CD14-positive monocyte (primary cell): ENCODE results near the gene FGFR3. TPM values are rescaled to one million over a fixed set of nuclear protein-coding genes. Genes with fewer than 3 reads are reported as not detected.
A peak's percentile ranks its signal among the peaks of the same experiment; 100 is the strongest.

Experiments
- DNase-seq, 3 donors: peaks; one replicate each; pipeline ENCODE4 v3.0.0-alpha.2; 2011 to 2022
- H2AFZ ChIP-seq: 2 replicates; pipeline ENCODE4 v1.6.0; 2012; ENCODE audit warnings: mild to moderate bottlenecking, low read depth, low read length, inconsistent platforms; ENCODE audit not compliant: insufficient read depth, poor library complexity, severe bottlenecking
- H3K27ac ChIP-seq, 2 donors: 1 replicate in 1 of 2; 2 replicates in 1 of 2; pipeline ENCODE4 v1.5.1; 2012 to 2013; ENCODE audit warnings: low read length in 2 of 2, control low read depth in 1 of 2, inconsistent platforms in 1 of 2, low read depth in 1 of 2, mild to moderate bottlenecking in 1 of 2
- H3K27me3 ChIP-seq, 2 donors: one replicate each; pipeline versions ENCODE4 v1.6.0 to v1.6.1; 2011 to 2013; ENCODE audit warnings: low read length in 2 of 2; ENCODE audit not compliant: control insufficient read depth in 2 of 2, insufficient read depth in 2 of 2
- H3K36me3 ChIP-seq, 2 donors: replicated peaks in 1 of 2; 1 replicate in 1 of 2; 2 replicates in 1 of 2; pipeline versions ENCODE4 v1.5.1 to v1.6.1; 2012 to 2013; ENCODE audit warnings: low read length in 2 of 2, control low read depth in 1 of 2, inconsistent platforms in 1 of 2, mild to moderate bottlenecking in 1 of 2; ENCODE audit not compliant: insufficient read depth in 2 of 2, control insufficient read depth in 1 of 2
- H3K4me1 ChIP-seq, 2 donors: 1 replicate in 1 of 2; 2 replicates in 1 of 2; pipeline versions ENCODE4 v1.5.1 to v1.6.1; 2012 to 2013; ENCODE audit warnings: low read length in 2 of 2, control low read depth in 1 of 2, inconsistent platforms in 1 of 2, mild to moderate bottlenecking in 1 of 2, moderate library complexity in 1 of 2; ENCODE audit not compliant: insufficient read depth in 2 of 2, control insufficient read depth in 1 of 2
- H3K4me2 ChIP-seq: replicated peaks from 2 replicates; pipeline ENCODE3; 2012; ENCODE audit warnings: low read length, moderate library complexity, mild to moderate bottlenecking; ENCODE audit not compliant: poor library complexity, severe bottlenecking; ENCODE audit errors: extremely low read depth
- H3K4me3 ChIP-seq, 3 experiments: fragments of 200-600 bp in 1 of 3; sonication (generic) in 1 of 3; replicated peaks in 1 of 3; 1 replicate in 2 of 3; 2 replicates in 1 of 3; pipeline ENCODE4 v1.5.1; 2011 to 2013; ENCODE audit warnings: low read length in 3 of 3, mild to moderate bottlenecking in 3 of 3, control low read depth in 2 of 3, low read depth in 2 of 3, inconsistent platforms in 1 of 3, moderate library complexity in 1 of 3
- H3K79me2 ChIP-seq: 2 replicates; pipeline ENCODE4 v1.6.0; 2012; ENCODE audit warnings: mild to moderate bottlenecking, control low read depth, inconsistent platforms, low read length, moderate library complexity; ENCODE audit not compliant: insufficient read depth
- H3K9ac ChIP-seq: 2 replicates; pipeline ENCODE4 v1.6.0; 2017; ENCODE audit warnings: low read length, mild to moderate bottlenecking; ENCODE audit not compliant: insufficient read depth, poor library complexity, severe bottlenecking
- H3K9me3 ChIP-seq, 2 donors: replicated peaks in 1 of 2; 1 replicate in 1 of 2; 2 replicates in 1 of 2; pipeline versions ENCODE4 v1.5.1 to v1.6.1; 2012 to 2013; ENCODE audit warnings: low read length in 2 of 2, control low read depth in 1 of 2; ENCODE audit not compliant: control insufficient read depth in 1 of 2, insufficient read depth in 1 of 2
- H4K20me1 ChIP-seq: 2 replicates; pipeline ENCODE4 v1.6.0; 2012; ENCODE audit warnings: mild to moderate bottlenecking, low read length, control low read depth, moderate library complexity; ENCODE audit not compliant: insufficient read depth
- H3K27ac Mint-ChIP-seq, 7 donors: one replicate each; pipeline ENCODE4 v1.8.0; 2020; ENCODE audit warnings: mild to moderate bottlenecking in 7 of 7, mixed read lengths in 7 of 7, moderate library complexity in 6 of 7, inconsistent platforms in 2 of 7
- H3K27me3 Mint-ChIP-seq, 3 donors: one replicate each; pipeline ENCODE4 v1.8.0; 2021 to 2022; ENCODE audit warnings: low read depth in 3 of 3, mild to moderate bottlenecking in 3 of 3, mixed read lengths in 3 of 3, moderate library complexity in 3 of 3, inconsistent platforms in 1 of 3
- H3K36me3 Mint-ChIP-seq, 2 donors: one replicate each; pipeline ENCODE4 v1.8.0; 2020; ENCODE audit warnings: mixed read lengths in 2 of 2, inconsistent platforms in 1 of 2, mild to moderate bottlenecking in 1 of 2
- H3K4me1 Mint-ChIP-seq: one replicate; pipeline ENCODE4 v1.8.0; 2020; ENCODE audit warnings: mild to moderate bottlenecking, mixed read lengths
- H3K4me3 Mint-ChIP-seq, 2 donors: one replicate each; pipeline ENCODE4 v1.8.0; 2020; ENCODE audit warnings: mild to moderate bottlenecking in 2 of 2, mixed read lengths in 2 of 2, moderate library complexity in 1 of 2
- H3K9me3 Mint-ChIP-seq, 7 donors: one replicate each; pipeline ENCODE4 v1.8.0; 2020 to 2022; ENCODE audit warnings: mixed read lengths in 7 of 7, mild to moderate bottlenecking in 6 of 7, moderate library complexity in 6 of 7, inconsistent platforms in 2 of 7
- WGBS: methylation state at CpG from one replicate; pipeline ENCODE4 v1.1.5; 2013; ENCODE audit warnings: missing lambda C conversion rate; ENCODE audit not compliant: insufficient coverage; 5-methylcytosine and 5-hydroxymethylcytosine counted together
- intact Hi-C, 2 donors: fragments of 100-400 bp; cut with micrococcal nuclease; formaldehyde crosslinking; loops; one replicate each; pipeline versions ENCODE4 v1.15.0 to v1.15.1; 2023
- polyA minus RNA-seq: library from RNA; depleted of rRNA, polyadenylated mRNA; stranded (reverse); fragments of >200 nt; gene quantifications from 2 replicates; pipeline ENCODE4 v1.2.3, GENCODE V29; 2012
- polyA plus RNA-seq, 3 donors: library from polyadenylated mRNA; depleted of rRNA in 1 of 3; unstranded in 2 of 3; stranded (reverse) in 1 of 3; fragments of 300-500 nt in 2 of 3; fragments of >200 nt in 1 of 3; fragmentation: Illumina TruSeq in 2 of 3; gene quantifications; 1 replicate in 2 of 3; 2 replicates in 1 of 3; pipeline ENCODE4 v1.2.3, GENCODE V29; 2012 to 2021
- total RNA-seq, 12 experiments: library from RNA in 1 of 12; stranded (reverse) in 1 of 12; fragments of 120-200 nt in 1 of 12; gene quantifications; one replicate each; pipeline ENCODE4 v1.2.4 and lab custom pipeline; 2013 to 2026; ENCODE audit warnings: mixed read lengths in 6 of 12, inconsistent platforms in 1 of 12
- TF ChIP-seq, protein P1 (sequence below): fragments of 200-600 bp; IDR thresholded peaks from one replicate; pipeline ENCODE4 v1.8.0; 2022; ENCODE audit warnings: antibody characterized with exemption, mild to moderate bottlenecking

FGFR3 gene
- not detected for total RNA-seq (2013)
- polyA plus RNA-seq = under 1 TPM in 1 of 3 donors, not detected in 2; 0.07 TPM
- 0.40 and 1.7 TPM in 2 replicates for polyA minus RNA-seq
- total RNA-seq (lab: John Stamatoyannopoulos, UW) = 0 to 0.70 (median 0.12) reads per million in 11 experiments

DNA sequence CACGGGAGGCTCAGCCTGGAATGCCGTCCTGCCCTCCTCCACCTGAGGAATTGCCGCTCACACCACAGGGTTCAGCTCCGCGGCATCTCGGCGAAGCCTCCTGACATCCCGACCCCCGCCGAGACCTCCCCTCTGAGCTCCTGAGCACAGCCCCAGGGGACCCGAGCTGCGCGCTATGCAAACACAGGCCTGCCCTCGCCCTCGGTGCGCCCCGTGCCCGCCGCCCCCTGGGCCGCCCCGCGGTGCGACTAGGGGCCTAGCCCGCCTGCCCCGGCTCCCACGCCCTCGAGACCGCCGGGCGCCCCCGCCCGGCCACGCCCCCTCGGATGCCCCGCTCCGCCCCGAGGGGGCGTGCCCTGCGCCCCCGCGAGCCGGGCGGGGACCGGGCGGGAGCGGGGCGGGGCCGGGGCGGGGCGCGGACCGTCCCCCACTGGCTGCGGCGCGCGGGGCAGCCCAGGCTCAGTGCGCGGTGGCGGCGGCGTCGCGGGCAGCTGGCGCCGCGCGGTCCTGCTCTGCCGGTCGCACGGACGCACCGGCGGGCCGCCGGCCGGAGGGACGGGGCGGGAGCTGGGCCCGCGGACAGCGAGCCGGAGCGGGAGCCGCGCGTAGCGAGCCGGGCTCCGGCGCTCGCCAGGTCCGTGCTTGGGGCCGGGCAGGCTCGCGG is at the start of gene FGFR3:
Gene FGFR3, plus strand, starts transcription at position 462 of the 664 bp plus-strand sequence. CDS start 642 bp downstream, outside the sequence.
- 1% methylated on average over 94 of the region's 95 CpGs for WGBS
- Mint-ChIP-seq H3K9me3 (peaks cover 0 to 5% (median 3%) of the 10 kb centered on the region in 7 donors), H3K36me3 (no peaks in the 10 kb centered on the region), H3K27me3 (peaks cover 44 to 66% (median 47%) of the 10 kb centered on the region in 3 donors), H3K4me1 (peaks cover 2% of the 10 kb centered on the region), H3K27ac (no peak within 1 kb of the TSS), H3K4me3 (peak within 1 kb of the TSS; percentile 27 to 70)
- intact Hi-C loops = no loop called here
- peaks cover 16 to 56% of the 10 kb centered on the region in 2 donors for H3K27me3 ChIP-seq
- peaks cover 5 to 16% of the 10 kb centered on the region in 2 donors for H3K4me1 ChIP-seq
- DNase-seq = no peak
- H3K9me3 ChIP-seq = no peaks in the 10 kb centered on the region
- no peaks in the 10 kb centered on the region for H3K79me2 ChIP-seq
- H3K9ac ChIP-seq = no peak within 1 kb of the TSS
- no peak within 1 kb of the TSS for H3K4me3 ChIP-seq
- H4K20me1 ChIP-seq = no peaks in the 10 kb centered on the region
- TF ChIP-seq, protein P1, sequence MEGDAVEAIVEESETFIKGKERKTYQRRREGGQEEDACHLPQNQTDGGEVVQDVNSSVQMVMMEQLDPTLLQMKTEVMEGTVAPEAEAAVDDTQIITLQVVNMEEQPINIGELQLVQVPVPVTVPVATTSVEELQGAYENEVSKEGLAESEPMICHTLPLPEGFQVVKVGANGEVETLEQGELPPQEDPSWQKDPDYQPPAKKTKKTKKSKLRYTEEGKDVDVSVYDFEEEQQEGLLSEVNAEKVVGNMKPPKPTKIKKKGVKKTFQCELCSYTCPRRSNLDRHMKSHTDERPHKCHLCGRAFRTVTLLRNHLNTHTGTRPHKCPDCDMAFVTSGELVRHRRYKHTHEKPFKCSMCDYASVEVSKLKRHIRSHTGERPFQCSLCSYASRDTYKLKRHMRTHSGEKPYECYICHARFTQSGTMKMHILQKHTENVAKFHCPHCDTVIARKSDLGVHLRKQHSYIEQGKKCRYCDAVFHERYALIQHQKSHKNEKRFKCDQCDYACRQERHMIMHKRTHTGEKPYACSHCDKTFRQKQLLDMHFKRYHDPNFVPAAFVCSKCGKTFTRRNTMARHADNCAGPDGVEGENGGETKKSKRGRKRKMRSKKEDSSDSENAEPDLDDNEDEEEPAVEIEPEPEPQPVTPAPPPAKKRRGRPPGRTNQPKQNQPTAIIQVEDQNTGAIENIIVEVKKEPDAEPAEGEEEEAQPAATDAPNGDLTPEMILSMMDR = no peak
- no peaks in the 10 kb centered on the region for H3K36me3 ChIP-seq
- H3K27ac ChIP-seq = no peak within 1 kb of the TSS
- peak within 1 kb of the TSS; percentile 59 for H3K4me2 ChIP-seq
- H2AFZ ChIP-seq = no peak within 1 kb of the TSS

DNA sequence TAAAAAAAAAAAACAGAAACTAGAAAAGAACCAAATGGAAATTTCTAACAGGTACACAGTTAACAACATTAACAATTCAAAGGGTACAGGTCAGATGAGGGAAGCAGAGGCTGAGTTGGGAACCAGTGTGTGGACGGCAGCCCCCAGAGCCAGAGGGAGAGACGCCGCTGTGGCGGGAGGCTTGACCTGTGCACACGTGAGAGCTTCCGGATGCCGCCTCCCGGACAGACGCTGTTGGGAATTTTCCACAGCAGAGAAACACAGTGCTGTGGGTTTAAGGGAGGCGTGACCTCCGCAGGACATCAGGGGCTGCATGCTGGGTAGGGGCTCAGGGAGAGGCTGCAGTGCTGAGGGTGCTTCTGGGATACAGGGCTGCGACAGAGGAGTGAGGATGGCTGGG is 49.5 kb upstream of the FGFR3 start:
- Mint-ChIP-seq H3K27me3 (peaks cover 1 to 5% (median 1%) of the 10 kb centered on the region in 3 donors), H3K36me3 (peaks cover 52 to 72% of the 10 kb centered on the region in 2 donors), H3K4me3 (no peak overlapping the region), H3K27ac (peak overlapping the region in 5 of 7 donors; percentile 0 to 86 (median 32)), H3K9me3 (peaks cover 3 to 10% (median 4%) of the 10 kb centered on the region in 7 donors), H3K4me1 (peaks cover 4% of the 10 kb centered on the region)
- H3K27me3 ChIP-seq = peaks cover 0 to 6% of the 10 kb centered on the region in 2 donors
- H3K4me3 ChIP-seq = no peak overlapping the region
- no peak overlapping the region for H3K27ac ChIP-seq
- no peak overlapping the region for H3K4me2 ChIP-seq
- H4K20me1 ChIP-seq = peaks cover 29% of the 10 kb centered on the region
- no peak overlapping the region for H3K9ac ChIP-seq
- intact Hi-C loops = no loop called here
- WGBS = 91% methylated on average over 9 of the region's 12 CpGs
- TF ChIP-seq, protein P1 = no peak
- peaks cover 2% of the 10 kb centered on the region in 2 donors for H3K9me3 ChIP-seq
- H3K36me3 ChIP-seq = peaks cover 61 to 73% of the 10 kb centered on the region in 2 donors
- no peak overlapping the region for H2AFZ ChIP-seq
- no peak for DNase-seq
- H3K79me2 ChIP-seq = peaks cover 11% of the 10 kb centered on the region
- peaks cover 3 to 4% of the 10 kb centered on the region in 2 donors for H3K4me1 ChIP-seq
